ENCODE data around the gene PFAS.

The PFAS gene

GRCh38 chr17:8267480-8268147, 18.5 kb downstream of the PFAS start:
- Histone ChIP-seq H3K9me3 (no peaks in the 10 kb centered on the region), H3K27ac (no peak overlapping the region), H3K36me3 (peaks cover 24 to 76% (median 58%) of the 10 kb centered on the region in 3 donors), H3K4me3 (no peak overlapping the region), H3K4me1 (no peaks in the 10 kb centered on the region), H3K27me3 (no peaks in the 10 kb centered on the region)
- no peak for DNase-seq
- intact Hi-C loops (cut with DNase I; ENCODE audit: low total_unique reads): no loop called here
- no peak for TF ChIP-seq CTCF (IDR thresholded peaks at IDR 0.05)

- Histone ChIP-seq H3K27ac (no peak overlapping the region), H3K9me3 (no peaks in the 10 kb centered on the region), H3K4me1 (no peaks in the 10 kb centered on the region), H3K4me3 (no peak overlapping the region), H3K36me3 (peaks cover 24 to 65% (median 47%) of the 10 kb centered on the region in 3 donors), H3K27me3 (no peaks in the 10 kb centered on the region)
- intact Hi-C loops (cut with DNase I; ENCODE audit: low total_unique reads): no loop called here
- DNase-seq: no peak
- TF ChIP-seq CTCF (IDR thresholded peaks at IDR 0.05): no peak
These were observed 19.6 kb downstream of the PFAS start for GRCh38 chr17:8268550-8269298.

- intact Hi-C loops (cut with DNase I; ENCODE audit: low total_unique reads): no loop called here
- no peak overlapping the region for H3K4me3 ChIP-seq
- H3K27ac ChIP-seq: no peak overlapping the region
- H3K4me1 ChIP-seq: no peaks in the 10 kb centered on the region
- TF ChIP-seq CTCF (IDR thresholded peaks at IDR 0.05): no peak
- no peaks in the 10 kb centered on the region for H3K27me3 ChIP-seq
- peaks cover 2 to 28% (median 10%) of the 10 kb centered on the region in 3 donors for H3K36me3 ChIP-seq
- no peak for DNase-seq
- no peaks in the 10 kb centered on the region for H3K9me3 ChIP-seq
These were observed 23.3 kb downstream of the PFAS start for GRCh38 chr17:8272421-8272820.

GRCh38 chr17:8273884-8274444, 24.9 kb downstream of the PFAS start:
- DNase-seq: no peak

GRCh38 chr17:8274816-8275215, 25.7 kb downstream of the PFAS start:
- Histone ChIP-seq H3K9me3 (no peaks in the 10 kb centered on the region), H3K27me3 (no peaks in the 10 kb centered on the region), H3K27ac (no peak overlapping the region), H3K4me1 (no peaks in the 10 kb centered on the region), H3K4me3 (no peak overlapping the region), H3K36me3 (peaks cover 0 to 10% (median 0%) of the 10 kb centered on the region in 3 donors)
- DNase-seq: no peak
- intact Hi-C loops (cut with DNase I; ENCODE audit: low total_unique reads): no loop called here
- no peak for TF ChIP-seq CTCF (IDR thresholded peaks at IDR 0.05)

More at GRCh38 chr17:8273884-8274444, 24.9 kb downstream of the PFAS start:
- TF ChIP-seq CTCF (IDR thresholded peaks at IDR 0.05): no peak
- intact Hi-C loops (cut with DNase I; ENCODE audit: low total_unique reads): no loop called here
- Histone ChIP-seq H3K27ac (no peak overlapping the region), H3K4me1 (no peaks in the 10 kb centered on the region), H3K9me3 (no peaks in the 10 kb centered on the region), H3K4me3 (no peak overlapping the region), H3K27me3 (no peaks in the 10 kb centered on the region), H3K36me3 (peaks cover 0 to 18% (median 2%) of the 10 kb centered on the region in 3 donors)

All from tibial artery (tissue), 4 donors.